Right ventricle myocardium inferior (tissue), 1 donor: Measurements from ENCODE around the gene ZPLD1. TPM values are rescaled to one million over a fixed set of nuclear protein-coding genes. Genes with fewer than 3 reads are reported as not detected.

Experiments used
- ATAC-seq: fragments of 200-7000 bp; cut with Tn5 transposase; one replicate; pipeline ENCODE4 v1.9.1; 2020; ENCODE audit warnings: mild to moderate bottlenecking, moderate library complexity
- DNase-seq: peaks from one replicate; pipeline ENCODE4 v3.0.0; 2021; ENCODE audit errors: missing footprints
- intact Hi-C: fragments of 100-400 bp; cut with DNase I; formaldehyde crosslinking; loops from one replicate; pipeline ENCODE4 v1.11.0; 2022
- total RNA-seq: library from RNA; stranded (reverse); fragmentation: NEBNext Ultra II Directional; extraction: Animal tissue kit (Norgen Biotek cat#: 25700); gene quantifications from one replicate; pipeline ENCODE4 v1.2.1, GENCODE V29; 2021
- donor health status: DM: no; HTN: yes; CAD: no; lungs with severe emphysema.

Gene ZPLD1
- total RNA-seq, 1 donor from 2014 or later = not detected

DNA sequence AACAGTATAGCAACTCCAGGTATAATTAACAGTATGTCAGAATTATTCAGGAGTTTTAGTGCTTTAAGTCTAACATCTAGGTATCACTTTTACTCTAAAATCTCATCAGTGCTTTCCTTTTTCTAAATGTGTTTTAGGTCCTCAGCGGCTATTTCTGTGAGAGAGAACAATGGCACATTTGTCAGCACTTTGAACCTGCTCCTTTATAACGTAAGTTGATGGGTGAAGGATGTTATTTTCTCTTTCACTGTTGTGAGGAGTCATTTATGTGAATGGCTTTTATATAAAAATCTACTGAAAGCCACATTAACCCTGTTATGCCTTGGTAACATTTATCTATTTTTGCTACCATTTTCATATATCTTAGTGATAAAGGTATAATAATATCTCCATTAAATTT lies 22.8 kb downstream of the ZPLD1 start:
- ATAC-seq = no peak
- no peak for DNase-seq
- intact Hi-C loops = no loop called here

DNA sequence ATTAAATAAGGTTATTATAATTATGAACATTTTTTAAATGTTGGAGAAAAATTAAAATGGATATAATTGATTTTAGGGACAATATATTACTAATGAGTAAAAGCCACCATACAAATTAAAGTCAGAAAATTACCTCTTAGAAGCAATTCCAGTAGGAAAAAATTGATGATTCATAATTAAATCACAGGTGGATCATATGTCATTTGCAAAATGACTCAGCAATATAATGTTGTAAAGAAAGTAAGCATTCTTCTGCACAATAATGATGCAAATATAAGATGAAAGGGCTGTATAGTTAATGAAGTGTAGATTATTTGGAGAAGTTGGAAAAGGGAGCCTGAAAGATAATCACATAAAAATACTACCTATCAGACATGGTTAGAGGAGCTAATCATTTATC lies 25.8 kb downstream of the ZPLD1 start:
- intact Hi-C loops = no loop called here
- DNase-seq (no peak), ATAC-seq (no peak)

DNA sequence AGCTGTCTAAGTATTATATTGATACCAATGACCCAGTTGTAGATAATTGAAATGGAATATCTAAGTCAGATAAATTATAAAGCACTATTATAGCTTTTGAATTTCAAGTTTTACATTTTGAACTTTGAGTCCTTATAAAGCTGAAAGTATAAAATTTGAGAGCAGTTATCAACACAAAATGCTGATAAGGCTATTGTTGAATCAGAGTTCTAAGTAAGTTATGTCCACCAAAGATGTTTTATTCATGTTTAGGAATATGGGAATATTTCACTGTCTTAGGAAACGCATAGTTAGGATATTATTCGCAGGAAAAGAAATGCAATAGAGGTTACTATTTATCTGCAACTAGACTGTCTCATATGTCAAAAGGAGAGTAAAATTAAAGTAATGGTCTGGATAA lies 29.4 kb downstream of the ZPLD1 start:
- no peak for DNase-seq
- intact Hi-C loops = no loop called here
- no peak for ATAC-seq

DNA sequence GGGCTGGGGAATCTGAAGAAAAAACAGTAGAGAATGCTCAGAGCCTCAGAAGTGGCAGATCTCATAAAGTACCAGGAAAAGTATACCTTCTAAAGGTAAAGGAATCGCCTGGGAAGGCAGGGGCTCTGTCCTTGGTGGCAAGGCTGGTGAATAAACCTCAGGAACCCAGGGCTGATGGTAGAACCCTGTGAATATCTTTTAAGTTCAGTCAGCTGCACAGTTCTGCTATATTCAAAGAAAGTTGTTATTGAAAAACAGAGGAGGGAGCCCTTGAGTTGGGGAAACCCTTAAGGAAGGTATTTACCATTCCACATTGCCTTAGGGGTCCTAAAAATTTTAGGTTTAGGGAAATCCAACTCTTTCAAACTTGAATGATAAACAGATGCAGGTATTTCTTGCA lies 31.2 kb downstream of the ZPLD1 start:
- intact Hi-C loops = no loop called here
- no peak for DNase-seq
- no peak for ATAC-seq

DNA sequence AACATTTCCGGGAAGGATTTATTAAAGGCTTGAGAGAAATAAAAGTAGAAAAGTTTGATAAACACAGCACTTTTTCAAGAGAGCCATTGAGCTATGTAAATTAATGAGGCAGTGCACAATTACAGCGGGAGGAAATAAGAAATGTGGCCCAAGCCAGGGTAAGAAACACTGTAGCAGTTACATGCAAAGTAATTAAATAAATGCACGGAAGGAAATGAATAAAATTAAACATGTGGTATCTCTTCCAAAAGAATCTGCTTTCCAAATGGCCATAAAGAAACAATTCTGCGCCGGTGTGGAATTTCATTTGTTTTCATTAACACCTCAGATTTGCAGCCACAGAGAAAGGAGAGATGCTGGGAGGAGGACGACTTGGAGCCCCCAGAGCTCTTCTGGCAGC lies 35.3 kb downstream of the ZPLD1 start:
- no peak for ATAC-seq
- intact Hi-C loops = no loop called here

DNA sequence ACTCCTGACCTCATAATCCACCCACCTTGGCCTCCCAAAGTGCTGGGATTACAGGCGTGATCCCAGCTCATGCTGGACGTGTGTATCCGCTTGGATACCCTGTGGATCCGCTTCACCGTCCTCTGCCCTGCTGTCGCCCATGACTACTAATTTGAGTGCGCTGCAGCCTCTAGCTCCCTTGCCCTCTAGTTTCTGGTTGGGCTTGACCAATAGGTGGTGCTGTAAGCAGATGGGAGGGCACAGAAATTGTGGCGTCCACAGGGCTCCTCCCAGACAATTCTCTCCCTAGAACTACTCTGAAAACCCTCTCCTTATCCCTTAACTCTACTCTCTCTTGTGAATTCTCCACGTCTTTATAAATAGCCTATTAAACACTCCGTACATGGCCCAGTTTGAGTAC lies 36.2 kb downstream of the ZPLD1 start:
- intact Hi-C loops = no loop called here
- ATAC-seq (no peak), DNase-seq (no peak)

More for the DNA sequence above, 35.3 kb downstream of the ZPLD1 start:
- DNase-seq = no peak

DNA sequence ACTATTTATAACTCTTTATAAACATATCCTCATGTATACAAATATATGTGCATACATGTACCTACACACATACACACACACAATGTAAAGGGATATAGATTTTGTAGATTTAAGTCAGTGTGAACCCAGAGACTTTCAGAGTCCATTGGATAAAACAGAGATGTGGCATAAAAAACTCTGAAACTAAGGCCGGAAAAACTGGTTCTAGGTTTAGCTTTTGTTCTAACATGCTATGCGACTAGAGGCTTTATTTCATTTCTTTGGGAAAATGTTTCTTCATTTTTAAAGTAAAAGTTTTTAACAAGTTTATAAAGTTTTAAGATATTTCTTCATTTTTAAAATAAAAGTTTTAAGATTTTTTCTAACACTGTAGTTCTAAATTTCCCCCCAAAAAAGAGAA lies 36.7 kb downstream of the ZPLD1 start:
- ATAC-seq (no peak), DNase-seq (no peak)
- intact Hi-C loops = no loop called here

DNA sequence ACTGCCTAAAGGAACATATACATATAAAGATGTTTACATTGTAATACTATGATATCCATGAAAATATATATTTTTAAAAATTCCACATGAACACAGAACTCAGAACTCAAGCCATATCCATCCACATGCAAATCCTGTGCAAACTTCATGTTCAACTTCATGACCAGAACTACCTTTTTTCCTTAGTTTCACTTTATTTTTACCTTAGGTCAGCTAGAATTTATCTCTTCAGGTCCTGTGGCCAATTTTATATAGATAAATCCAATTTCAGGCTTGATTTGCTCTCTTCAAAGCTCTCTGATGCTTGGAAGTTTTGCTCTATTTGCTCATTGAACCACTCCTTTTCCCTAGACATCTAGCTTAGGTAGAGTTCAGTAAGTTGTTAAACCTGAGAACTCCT lies 38.8 kb downstream of the ZPLD1 start:
- DNase-seq = no peak
- ATAC-seq = no peak
- intact Hi-C loops = no loop called here

DNA sequence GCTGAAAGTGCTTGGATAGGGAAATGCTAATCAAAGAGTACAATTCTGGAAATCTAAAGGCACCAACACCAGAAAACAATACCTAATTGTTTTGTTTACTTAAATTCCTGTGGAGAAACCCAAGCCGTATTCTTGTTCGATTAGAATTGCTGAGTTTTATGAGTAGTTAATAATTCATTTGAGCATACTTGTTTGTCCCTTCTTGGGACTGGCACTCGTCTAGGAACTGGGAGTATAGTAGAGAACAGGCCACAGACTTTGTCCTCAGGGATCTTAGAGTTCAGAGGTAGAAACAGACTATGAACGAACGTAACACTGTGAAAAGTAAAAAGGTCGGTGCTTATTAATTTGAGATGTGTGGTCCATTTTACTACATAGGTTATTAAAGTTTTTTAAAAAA lies 39.4 kb downstream of the ZPLD1 start:
- ATAC-seq = no peak
- intact Hi-C loops = no loop called here
- DNase-seq = no peak

DNA sequence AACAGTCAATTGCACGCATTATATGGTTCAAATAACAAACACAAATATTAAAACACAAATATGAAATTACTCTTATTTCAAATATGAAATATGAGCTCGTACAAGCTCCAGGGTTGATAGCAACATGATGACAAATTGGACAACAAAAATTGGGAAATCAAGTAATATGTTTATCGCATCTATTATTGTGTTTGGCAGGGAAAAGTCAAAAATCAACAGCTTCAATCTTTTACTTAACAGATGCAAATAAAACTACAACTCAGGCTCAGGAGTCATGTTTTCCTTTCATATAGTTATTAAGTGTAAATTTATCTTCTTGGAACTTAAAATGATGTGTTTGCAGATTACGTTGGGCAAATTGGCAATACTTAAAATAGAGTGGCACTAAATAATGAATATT lies 41.4 kb downstream of the ZPLD1 start:
- intact Hi-C loops = no loop called here
- DNase-seq (no peak), ATAC-seq (no peak)

DNA sequence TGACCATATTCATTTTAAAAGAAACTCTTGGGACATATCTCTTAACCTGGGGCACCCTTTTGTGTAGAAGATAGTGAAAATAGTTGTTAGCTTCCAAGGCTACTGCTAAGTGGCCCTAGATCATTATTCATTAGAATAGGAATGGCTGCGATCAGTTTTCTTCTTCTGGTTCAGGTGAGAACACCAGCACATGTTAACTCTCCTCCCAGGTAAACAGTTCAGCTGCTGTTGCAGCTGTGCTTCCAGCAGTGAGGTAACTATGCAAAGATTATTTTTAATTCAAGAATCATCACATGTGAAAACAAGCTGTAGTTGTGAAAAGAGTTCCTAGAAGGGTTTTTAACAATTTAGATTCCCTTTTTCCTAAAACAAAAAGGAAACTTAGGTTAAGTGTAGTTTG lies 43.3 kb downstream of the ZPLD1 start:
- intact Hi-C loops = no loop called here
- DNase-seq (no peak), ATAC-seq (no peak)

DNA sequence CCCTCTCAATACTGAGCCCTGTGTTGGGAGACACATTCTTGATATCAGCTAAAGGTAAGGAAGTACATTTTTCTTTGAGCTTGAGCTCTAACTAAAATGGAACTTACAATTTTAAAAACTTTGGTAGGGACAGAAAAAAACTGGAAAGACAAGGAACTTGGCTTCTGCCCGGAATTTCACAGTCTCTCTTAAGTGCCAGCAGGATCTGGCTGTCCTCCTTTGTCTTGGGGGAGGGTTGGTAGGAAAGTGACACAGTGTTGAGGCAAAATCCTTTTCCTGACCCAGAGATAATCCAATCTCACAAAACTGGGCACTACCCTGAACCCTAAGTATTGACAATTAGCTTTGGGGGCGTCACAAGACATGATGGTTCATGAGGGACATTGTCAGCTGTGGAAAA lies 45.3 kb downstream of the ZPLD1 start:
- DNase-seq = no peak
- peak; percentile 54 for ATAC-seq
- intact Hi-C loops = no loop called here

DNA sequence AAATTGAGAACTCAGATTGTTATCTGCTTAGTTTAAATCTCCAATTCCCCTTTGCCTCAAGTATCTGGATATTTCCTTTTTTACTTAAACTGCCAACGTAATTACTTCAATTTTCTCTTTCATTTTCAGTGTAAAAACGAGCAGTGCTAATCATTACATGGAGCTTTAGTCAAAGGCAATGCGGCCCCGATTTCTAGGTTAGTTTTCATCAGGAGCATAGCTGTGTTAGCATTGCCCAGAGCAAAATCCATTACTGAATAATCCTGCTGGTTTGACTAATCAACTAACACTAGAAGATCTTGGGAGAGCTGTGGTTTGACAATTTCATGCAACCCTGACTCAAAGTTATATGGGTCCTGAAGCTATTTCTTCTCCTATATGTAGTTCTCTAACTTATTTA lies 46.2 kb downstream of the ZPLD1 start:
- no peak for ATAC-seq
- no peak for DNase-seq
- intact Hi-C loops = no loop called here

DNA sequence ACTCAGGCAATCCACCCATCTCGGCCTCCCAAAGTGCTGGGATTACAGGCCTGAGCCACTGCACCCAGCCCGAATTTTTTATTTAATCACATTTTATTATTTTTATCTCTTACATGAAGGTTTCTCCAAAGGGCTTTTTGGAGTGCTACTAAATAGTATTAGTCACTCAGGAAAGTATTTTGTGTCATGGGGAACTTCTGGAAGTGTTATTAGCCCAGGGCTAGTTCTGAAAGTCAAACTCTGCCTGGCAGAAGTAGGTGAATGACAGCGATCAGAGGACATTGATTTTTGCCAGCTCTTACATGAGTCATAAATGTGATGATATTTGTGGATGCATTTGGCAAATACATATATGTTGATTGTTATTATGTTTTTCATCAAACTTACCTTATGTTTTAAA lies 48.7 kb downstream of the ZPLD1 start:
- DNase-seq (no peak), ATAC-seq (no peak)
- intact Hi-C loops = no loop called here

DNA sequence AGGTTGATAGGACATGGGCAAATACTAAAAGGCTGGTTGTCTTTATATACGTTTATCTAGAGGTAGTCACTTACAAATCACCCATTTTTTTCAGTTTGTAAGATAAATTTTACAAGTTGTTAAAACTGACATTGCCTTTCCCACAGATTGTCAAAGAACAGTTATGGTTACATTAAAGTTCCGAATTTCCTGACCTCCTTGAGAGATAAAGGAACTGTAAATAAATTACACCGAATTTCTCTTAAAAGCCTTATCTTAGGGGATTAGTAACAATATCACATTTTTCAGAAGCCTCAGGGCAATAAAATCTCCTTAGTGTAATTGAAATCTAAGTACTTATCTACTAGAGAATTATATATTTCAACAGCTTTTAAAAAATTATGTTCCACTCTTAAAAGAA lies 49.5 kb downstream of the ZPLD1 start:
- no peak for DNase-seq
- intact Hi-C loops = no loop called here
- ATAC-seq = no peak

DNA sequence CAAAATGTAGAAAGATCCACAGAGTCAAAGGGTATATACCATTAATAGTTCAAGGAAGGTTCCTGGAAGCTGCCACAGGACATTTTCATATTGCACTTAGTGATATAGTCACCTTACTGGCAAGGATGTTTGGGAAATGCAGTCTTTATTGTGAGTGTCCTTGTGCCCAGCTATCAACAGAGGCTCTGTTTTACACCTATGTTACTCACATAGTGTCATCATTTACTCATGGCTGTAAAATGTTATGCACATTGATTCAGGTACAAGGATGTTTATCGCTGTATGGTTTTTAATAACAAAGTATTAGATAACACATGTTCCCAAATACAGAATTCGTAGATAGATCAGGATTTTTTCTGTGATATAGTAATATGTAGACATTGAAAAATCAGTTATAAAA lies 50.9 kb downstream of the ZPLD1 start:
- no peak for ATAC-seq
- intact Hi-C loops = no loop called here
- no peak for DNase-seq

DNA sequence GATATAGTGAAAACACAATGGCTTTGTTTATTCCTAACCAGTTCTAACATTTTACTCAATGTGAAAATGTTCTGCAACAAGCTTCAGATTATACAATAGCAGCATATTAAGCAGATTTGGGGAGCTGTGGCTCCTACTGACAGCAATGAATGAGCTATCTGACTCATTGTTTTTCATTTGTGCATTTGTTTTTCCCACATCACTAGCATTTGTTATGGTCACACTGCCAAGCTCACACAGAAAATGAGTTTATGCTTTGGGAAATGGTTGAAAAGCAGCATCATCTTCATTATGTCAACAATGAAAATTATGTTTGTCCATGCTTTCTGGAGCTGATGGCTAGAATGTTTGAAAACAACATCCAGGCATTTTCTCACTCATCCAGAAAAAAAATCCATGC lies 53.5 kb downstream of the ZPLD1 start:
- no peak for DNase-seq
- no peak for ATAC-seq
- intact Hi-C loops = no loop called here

DNA sequence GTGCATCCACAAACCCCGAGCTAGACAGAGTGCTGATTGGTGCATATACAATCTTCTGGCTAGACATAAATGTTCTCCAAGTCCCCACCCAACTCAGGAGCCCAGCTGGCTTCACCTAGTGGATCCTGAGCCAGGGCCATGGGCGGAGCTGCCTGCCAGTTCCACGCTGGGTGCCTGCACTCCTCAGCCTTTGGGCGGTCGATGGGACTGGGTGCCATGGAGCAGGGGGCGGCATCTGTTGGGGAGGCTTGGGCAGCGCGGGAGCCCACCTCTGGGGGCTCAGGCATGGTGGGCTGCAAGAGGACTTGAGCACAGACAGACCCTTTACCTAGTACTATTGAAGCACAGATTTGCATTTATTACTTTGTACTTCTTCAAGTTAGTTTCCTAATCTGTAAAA lies 57.5 kb downstream of the ZPLD1 start:
- intact Hi-C loops = no loop called here
- DNase-seq = no peak
- no peak for ATAC-seq

DNA sequence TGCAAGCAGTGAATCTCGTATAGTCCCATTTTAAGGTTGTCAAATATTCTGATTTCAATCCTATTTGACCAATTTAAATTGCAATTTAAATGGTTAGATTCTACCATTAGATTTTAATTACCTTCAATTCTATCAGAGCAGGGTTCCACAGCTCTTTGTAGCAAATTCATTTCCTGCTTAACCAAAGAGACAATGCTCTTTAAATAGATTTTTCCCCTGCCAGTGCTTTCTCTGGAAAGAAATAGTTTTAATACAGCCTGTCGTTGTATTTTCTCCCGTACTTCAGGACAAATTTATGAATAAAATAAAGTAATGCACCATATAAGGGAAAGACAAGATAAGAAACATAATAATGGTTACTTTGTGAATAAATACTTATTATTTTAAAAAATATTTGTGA lies 62.8 kb downstream of the ZPLD1 start:
- intact Hi-C loops = no loop called here
- no peak for ATAC-seq
- DNase-seq = no peak

DNA sequence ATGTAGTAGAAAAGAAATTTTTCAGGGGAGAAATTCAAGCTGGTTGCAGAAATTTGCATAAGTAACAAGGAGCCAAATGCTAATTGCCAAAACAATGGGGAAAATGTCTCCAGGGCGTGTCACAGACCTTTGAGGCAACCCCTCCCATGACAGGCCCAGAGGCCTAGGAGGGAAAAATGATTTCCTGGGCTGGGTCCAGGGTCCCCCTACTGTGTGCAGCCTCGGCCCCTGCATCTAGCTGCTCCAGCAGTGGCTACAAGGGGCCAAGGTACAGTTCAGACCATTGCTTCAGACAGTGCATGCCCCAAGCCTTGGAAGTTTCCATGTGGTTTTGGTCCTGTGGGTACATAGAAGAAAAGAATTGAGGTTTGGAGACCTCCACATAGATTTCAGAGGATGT lies 70.7 kb downstream of the ZPLD1 start:
- ATAC-seq = no peak
- peak; percentile 31 for DNase-seq
- intact Hi-C loops = no loop called here

DNA sequence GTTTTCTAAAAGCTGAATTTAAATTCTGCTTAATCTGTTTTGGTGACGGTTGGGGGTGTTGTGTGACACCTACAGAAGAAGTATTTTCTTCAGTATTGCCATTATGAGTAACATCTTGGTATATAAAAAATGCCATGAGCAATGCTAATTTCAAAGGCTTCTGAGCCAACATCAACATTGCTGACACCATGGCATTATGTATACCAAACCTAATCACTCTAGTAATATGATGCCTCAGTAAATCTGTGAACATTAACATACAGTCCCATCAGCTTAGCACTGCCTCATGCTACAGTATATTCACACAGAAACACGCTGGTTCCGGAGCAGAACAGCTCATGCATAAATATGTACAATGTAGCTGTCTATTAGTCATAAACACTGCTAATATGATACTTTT lies 75.8 kb downstream of the ZPLD1 start:
- DNase-seq (no peak), ATAC-seq (no peak)
- intact Hi-C loops = no loop called here

DNA sequence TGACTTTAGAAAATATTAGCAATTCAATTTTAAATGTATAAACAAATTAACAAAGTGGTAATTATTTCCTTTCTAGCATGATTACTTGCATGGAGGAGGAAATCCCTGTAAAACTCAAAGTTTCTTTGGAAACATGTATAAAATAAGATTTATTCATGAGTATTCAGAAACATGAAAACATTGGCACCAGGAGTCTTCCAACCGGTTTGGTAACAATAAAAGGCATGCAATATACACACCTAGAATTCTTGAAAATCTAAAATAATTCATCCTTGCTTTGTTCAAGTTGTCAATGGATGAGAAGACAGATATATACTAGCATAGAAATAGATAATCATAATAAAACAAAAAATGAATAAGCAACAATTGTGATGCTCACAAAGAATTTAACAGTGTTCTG lies 76.4 kb downstream of the ZPLD1 start:
- no peak for ATAC-seq

More for the DNA sequence above, 76.4 kb downstream of the ZPLD1 start:
- intact Hi-C loops = no loop called here
- DNase-seq = no peak
